ENCODE results near the gene DOCK3.
"Not testable (repeated sequence)": the region's sequence is repeated elsewhere in the genome, so short reads cannot be mapped to it uniquely, and the experiment has no call there.

DOCK3 gene

GRCh38 chr3:51375571-51375970, 700.8 kb downstream of the DOCK3 start:
- no peak for DNase-seq

GRCh38 chr3:51378065-51378464, 703.3 kb downstream of the DOCK3 start:
- DNase-seq: no peak

GRCh38 chr3:51378726-51379125, 704.0 kb downstream of the DOCK3 start:
- DNase-seq: no peak

- no peak for DNase-seq
These were observed 704.6 kb downstream of the DOCK3 start for GRCh38 chr3:51379301-51379700.

- DNase-seq: no peak
These were observed 705.2 kb downstream of the DOCK3 start for GRCh38 chr3:51379746-51380455.

DNA sequence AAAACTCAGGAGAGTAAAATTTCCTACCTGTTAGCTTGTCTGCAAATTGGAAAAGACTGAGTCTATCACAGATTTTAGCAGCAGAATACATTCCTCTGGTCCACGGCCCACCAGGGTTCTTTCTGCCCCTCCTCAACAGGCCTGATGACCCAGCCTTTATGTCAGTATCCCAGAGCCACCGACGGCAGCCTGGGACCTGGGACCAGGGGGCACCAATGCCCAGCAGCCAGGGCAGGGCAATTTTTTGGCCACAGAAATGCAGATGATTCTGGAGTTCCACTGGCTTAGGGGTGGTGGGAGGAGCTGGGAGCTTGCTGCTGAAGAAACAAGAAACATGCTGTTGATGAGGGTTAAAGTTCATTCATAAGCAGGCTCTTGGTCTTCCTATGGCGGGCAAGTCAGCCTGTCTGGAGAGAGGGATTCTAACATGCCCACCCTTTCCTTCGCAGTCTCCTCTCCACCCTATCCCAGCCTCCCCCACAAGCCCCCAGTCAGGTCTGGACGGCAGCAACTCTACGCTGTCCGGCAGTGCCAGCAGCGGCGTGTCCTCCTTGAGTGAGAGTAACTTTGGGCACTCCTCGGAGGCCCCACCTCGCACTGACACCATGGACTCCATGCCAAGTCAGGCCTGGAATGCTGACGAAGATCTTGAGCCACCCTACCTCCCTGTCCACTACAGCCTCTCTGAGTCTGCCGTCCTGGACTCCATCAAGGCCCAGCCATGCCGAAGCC, 706.0 kb downstream of the DOCK3 start:
- no peak for DNase-seq

GRCh38 chr3:51381333-51381705, 706.6 kb downstream of the DOCK3 start:
- no peak for DNase-seq

- no peak for DNase-seq
These were observed 707.5 kb downstream of the DOCK3 start for GRCh38 chr3:51382076-51382745.

- no peak for DNase-seq
These were observed 708.3 kb downstream of the DOCK3 start for GRCh38 chr3:51382947-51383578.

DNA sequence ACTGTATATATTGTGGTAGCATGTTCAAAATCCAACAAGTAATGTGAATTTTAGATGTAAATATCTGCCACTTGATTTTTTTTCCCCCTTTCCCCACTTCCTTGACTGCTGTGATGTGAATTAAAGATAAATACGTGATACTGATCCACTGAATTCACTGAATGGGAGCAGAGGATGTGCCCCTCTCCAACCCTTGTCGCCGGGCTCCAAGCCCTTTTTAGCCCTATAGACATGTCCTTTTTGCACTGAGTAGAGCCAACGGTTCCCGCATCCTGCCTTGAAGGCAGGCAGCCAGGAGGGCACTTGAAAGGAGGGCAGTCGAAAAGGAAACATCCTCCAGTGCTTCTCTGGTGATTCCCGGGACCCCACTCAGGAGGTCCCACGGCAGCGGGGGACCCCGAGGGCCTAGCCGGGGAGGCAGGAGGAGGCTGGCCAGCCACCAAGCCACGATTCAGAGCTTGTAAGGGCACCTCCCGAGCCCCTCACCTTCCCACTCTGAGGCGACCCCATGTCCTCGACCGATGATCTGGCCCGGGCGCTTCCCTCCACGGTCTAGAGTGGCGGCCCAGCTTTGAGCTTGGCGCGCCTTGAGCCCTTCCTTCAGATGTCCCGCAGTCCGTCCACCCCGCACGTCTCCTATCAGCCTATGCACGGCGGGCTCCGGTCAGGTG, 709.5 kb downstream of the DOCK3 start:
- no peak for DNase-seq

DNA sequence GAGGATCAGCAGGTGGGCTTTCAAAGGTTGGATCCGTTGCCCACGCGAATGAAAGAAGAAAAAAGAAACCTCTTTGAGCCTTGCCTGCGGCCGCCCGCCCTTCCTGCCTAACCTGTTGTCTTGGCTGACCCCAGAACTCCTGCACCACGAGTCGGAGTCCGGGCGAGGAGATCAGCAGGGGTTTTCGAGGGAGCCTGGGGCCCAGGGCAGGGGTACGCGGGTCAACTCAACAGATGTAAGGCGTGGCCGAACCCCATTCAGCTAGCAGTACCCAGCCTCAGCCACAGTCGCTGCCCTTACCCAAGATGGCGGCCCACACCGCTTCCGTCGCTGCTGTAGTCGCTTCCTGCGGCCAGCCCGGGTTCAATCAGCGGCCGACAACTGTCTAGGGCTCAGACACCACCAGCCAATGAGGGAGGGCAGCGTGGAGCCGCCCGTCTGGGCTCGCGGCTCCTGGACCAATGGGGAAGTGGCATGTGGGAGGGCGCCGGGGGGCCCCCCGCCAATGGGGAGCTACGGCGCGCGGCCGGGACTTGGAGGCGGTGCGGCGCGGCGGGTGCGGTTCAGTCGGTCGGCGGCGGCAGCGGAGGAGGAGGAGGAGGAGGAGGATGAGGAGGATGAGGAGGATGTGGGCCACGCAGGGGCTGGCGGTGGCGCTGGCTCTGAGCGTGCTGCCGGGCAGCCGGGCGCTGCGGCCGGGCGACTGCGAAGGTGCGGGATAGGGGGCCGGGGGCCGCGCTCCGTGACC, 710.2 kb downstream of the DOCK3 start, which contains the start of gene MANF:
MANF (plus strand) TSS at position 566 of the 748 bp plus-strand sequence; CDS start at position 618, 52 bp downstream.
- DNase-seq: peak; percentile 91 to 95 (median 93)

GRCh38 chr3:51385621-51386091, 710.9 kb downstream of the DOCK3 start:
- DNase-seq: no peak

GRCh38 chr3:51386159-51386851, 711.6 kb downstream of the DOCK3 start:
- DNase-seq: no peak

DNA sequence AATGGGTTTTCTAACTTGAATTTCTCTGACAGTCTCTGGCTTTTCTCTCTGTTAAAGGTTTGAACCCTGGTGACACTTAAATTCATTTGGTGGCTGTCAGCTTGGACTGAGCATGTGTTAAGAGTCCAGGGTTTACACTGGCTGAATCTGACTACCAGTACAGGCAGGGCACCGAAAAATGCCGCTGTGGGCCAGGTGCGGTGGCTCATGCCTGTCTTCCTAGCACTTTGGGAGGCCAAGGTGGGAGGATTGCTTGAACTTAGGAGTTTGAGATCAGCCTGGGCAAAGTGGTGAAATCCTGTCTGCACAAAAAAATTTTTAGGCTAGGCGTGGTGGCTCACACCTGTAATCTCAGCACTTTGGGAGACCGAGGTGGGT, 712.1 kb downstream of the DOCK3 start:
- DNase-seq: no peak

- not testable (repeated sequence) for DNase-seq
These were observed 712.6 kb downstream of the DOCK3 start for GRCh38 chr3:51387281-51387680.

GRCh38 chr3:51388286-51389029, 713.7 kb downstream of the DOCK3 start:
- DNase-seq: no peak

DNA sequence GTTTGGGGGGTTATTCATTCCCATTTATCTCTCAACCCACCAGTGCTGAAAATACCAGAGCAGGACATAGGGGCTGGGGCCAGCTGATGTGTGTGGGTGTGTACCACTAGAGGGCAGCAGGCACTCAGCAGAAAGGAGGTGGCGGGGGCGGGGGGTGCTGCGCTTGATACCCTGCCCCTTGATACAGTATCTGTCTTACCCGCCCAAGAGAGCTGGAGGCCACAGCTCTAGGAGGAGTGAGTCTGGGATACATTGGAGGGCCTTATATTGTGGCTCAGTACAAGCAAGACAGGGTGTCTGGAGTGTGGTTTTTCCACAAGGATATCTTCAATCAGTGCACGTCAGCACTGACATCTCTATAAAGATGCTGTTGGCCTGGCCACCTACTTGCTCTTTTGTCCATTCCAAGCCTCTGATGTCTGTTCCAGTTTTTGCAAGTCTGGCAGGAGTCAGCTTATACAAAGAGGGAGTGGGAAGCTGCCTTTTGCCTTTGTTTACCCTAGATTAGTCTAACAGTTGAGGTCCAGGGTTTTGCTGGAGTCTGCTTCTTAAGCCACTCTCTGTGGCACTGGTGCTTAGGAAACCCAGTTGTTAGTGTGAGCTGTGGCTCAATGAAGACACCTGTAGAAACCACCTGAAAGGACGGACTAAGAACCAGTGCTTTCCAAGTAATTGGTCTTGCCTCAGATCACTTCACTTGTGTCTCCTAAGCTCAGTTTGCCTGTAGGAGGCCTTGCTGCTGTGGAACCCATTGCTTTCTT, 714.9 kb downstream of the DOCK3 start:
- DNase-seq: peak in 2 of 4 experiments; percentile 24 to 49

- DNase-seq: peak in 1 of 4 experiments; percentile 38
These were observed 715.7 kb downstream of the DOCK3 start for GRCh38 chr3:51390246-51391074.

All from activated naive CD4-positive, alpha-beta T cell (primary cell).